HEK293T (cell line): ENCODE results near the gene BOC.

ENCODE experiments used
- CTCF ChIA-PET: fragments of 350-600 bp; formaldehyde crosslinking; extraction: SDS; loops from one replicate; lab custom pipeline; 2021; ENCODE audit warnings: antibody characterized with exemption, inconsistent platforms; lab: Yijun Ruan, JAX
- POLR2A ChIA-PET: fragments of 350-600 bp; formaldehyde crosslinking; extraction: SDS; loops from one replicate; lab custom pipeline; 2020; ENCODE audit warnings: antibody characterized with exemption, inconsistent platforms; lab: Yijun Ruan, JAX
- DNase-seq: peaks from one replicate; pipeline ENCODE4 v3.0.0; 2012; ENCODE audit warnings: mixed read lengths; ENCODE audit errors: extremely low spot score
- ARNT ChIP-seq: fragments of 450-650 bp; IDR thresholded peaks from 2 replicates; pipeline ENCODE4 v1.6.1; 2017; ENCODE audit warnings: mild to moderate bottlenecking
- CTBP1 ChIP-seq: fragments of 450-650 bp; IDR thresholded peaks from 2 replicates; pipeline ENCODE4 v1.6.1; 2016; ENCODE audit warnings: borderline replicate concordance
- FOXA1 ChIP-seq: fragments of 450-650 bp; IDR thresholded peaks from 2 replicates; pipeline ENCODE4 v1.6.1; 2016; ENCODE audit warnings: mild to moderate bottlenecking
- FOXK2 ChIP-seq: fragments of 450-650 bp; IDR thresholded peaks from 2 replicates; pipeline ENCODE4 v1.6.1; 2016; ENCODE audit warnings: mild to moderate bottlenecking
- FOXM1 ChIP-seq: fragments of 450-650 bp; IDR thresholded peaks from 2 replicates; pipeline ENCODE4 v1.6.1; 2017; ENCODE audit warnings: mild to moderate bottlenecking, borderline replicate concordance
- HDGF ChIP-seq: fragments of 450-650 bp; IDR thresholded peaks from 2 replicates; pipeline ENCODE4 v1.6.1; 2017; ENCODE audit warnings: antibody characterized with exemption, borderline replicate concordance
- L3MBTL2 ChIP-seq: fragments of 450-650 bp; conservative IDR thresholded peaks from 2 replicates; pipeline ENCODE4 v1.6.1; 2016; ENCODE audit warnings: mild to moderate bottlenecking
- LEF1 ChIP-seq: fragments of 450-650 bp; IDR thresholded peaks from 2 replicates; pipeline ENCODE4 v1.6.1; 2017; ENCODE audit warnings: mild to moderate bottlenecking, borderline replicate concordance
- NFRKB ChIP-seq: fragments of 450-650 bp; IDR thresholded peaks from 2 replicates; pipeline ENCODE4 v1.6.1; 2016; ENCODE audit warnings: mild to moderate bottlenecking, moderate library complexity
- PKNOX1 ChIP-seq: fragments of 450-650 bp; IDR thresholded peaks from 2 replicates; pipeline ENCODE4 v1.6.1; 2016
- SP1 ChIP-seq: fragments of 450-650 bp; IDR thresholded peaks from 2 replicates; pipeline ENCODE4 v1.6.1; 2017
- SUZ12 ChIP-seq: fragments of 450-650 bp; IDR thresholded peaks from 2 replicates; pipeline ENCODE4 v1.6.1; 2016; ENCODE audit warnings: mild to moderate bottlenecking
- TARDBP ChIP-seq: fragments of 450-650 bp; IDR thresholded peaks from 2 replicates; pipeline ENCODE4 v1.6.1; 2016
- ZNF384 ChIP-seq: fragments of 450-650 bp; IDR thresholded peaks from 2 replicates; pipeline ENCODE4 v1.6.1; 2016

Gene BOC

DNA sequence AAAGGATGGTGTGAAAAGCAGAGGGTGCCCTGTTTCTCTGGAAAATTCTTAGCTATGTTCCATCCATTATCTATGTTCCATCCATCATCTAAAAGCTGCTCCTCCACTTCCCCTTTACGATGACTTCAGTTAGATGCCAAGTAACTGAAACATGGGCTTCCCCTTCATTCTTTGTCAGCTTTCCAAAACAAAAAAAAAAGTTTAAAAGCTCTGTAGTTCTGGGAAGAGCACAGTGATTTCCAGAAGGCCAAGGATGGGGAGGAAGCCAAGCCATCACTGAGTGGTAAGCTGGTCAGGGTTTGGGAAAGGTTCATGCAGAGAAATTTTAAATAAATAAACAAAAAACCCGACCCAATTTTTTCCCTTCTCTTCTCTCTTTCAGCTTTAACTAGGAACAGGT lies 118.4 kb downstream of the BOC start:
- ChIA-PET CTCF (no interaction called here), POLR2A (no interaction called here)
- TF ChIP-seq SP1 (no peak), FOXM1 (no peak), NFRKB (no peak), TARDBP (no peak), LEF1 (no peak), ARNT (no peak), SUZ12 (no peak), HDGF (no peak), ZNF384 (no peak), FOXA1 (no peak), CTBP1 (no peak)
- no peak for DNase-seq

- ChIA-PET POLR2A (no interaction called here), CTCF (no interaction called here)
- no peak for DNase-seq
- no peak for TF ChIP-seq FOXK2
- no peak for TF ChIP-seq FOXA1
- no peak for TF ChIP-seq SP1
- TF ChIP-seq FOXM1 = no peak
- TF ChIP-seq ZNF384 = no peak
- no peak for TF ChIP-seq TARDBP
- TF ChIP-seq LEF1 = no peak
- TF ChIP-seq HDGF = no peak
- TF ChIP-seq CTBP1 = no peak
- no peak for TF ChIP-seq L3MBTL2
- TF ChIP-seq PKNOX1 = no peak
- no peak for TF ChIP-seq SUZ12
Observed at GRCh38 chr3:113330742-113331141, 119.4 kb downstream of the BOC start.

DNA sequence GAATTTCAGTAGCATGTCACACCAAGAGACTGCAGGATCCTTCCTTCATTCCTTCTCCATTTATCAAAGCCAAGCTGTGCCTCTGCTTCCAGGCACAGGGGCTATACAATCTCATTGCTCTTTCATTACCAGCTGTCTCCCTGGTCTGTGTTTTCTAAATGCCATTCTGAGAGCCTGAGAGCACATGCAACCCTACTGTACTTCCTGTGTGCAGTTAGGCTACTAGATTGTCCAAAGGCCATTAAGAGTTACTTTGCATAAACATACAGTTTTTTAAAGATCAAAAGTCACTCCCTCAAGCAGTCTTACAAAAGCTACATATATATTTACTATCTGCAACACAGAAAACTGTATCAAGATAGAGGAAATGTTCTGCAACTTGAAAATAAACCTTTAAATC lies 119.8 kb downstream of the BOC start:
- no peak for TF ChIP-seq L3MBTL2
- POLR2A ChIA-PET = no interaction called here
- CTCF ChIA-PET = no interaction called here
- no peak for DNase-seq
